ENCODE data around the gene CHTOP. TPM values are rescaled to one million over a fixed set of nuclear protein-coding genes. Genes with fewer than 3 reads are reported as not detected.

Gene CHTOP
- total and polyA plus RNA-seq, 2 of the 13 experiments (the other 11 are each of a cell fraction or from before 2014, with no cell fraction given): 38.0 to 51.9 TPM

DNA sequence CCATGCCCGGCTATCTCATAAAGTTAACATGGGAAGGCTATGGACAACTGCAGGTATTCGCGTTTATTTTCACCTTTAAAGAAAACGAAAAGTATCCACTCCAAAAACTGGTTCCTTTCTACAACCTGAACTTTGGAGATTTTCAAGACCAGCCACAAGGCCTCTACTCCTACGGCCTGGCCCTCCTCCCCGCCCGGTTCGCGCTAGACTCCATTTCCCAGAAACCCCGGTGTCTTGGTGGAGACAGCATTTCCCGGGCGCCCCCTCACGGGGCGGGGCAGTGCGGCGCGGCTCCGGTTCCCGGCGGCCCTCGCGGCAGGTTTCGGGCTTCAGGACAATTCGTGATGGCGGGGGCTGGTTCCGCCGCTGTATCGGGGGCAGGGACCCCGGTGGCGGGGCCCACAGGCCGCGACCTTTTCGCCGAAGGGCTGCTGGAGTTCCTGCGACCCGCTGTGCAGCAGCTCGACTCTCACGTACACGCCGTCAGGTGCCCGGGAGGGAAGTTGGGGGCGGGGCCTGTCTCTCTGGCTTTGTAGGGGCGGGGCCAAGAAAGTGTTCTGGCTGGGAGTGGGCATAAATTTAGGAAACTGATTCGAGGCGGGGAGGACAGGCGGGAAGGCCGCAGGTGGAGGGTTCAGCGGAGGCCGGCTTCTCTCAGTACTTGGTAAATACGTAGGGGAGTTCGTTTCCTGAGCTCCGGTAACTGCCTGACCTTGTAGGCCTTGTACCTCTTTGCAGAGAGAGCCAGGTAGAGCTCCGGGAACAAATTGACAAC, 24.7 kb downstream of the CHTOP start, which contains the start of gene SNAPIN (continued):
- TF ChIP-seq ZNF382 (CRISPR knock-in tag; IDR thresholded peaks at IDR 0.05; ENCODE audit: borderline replicate concordance): no peak
- TF ChIP-seq, protein P1, sequence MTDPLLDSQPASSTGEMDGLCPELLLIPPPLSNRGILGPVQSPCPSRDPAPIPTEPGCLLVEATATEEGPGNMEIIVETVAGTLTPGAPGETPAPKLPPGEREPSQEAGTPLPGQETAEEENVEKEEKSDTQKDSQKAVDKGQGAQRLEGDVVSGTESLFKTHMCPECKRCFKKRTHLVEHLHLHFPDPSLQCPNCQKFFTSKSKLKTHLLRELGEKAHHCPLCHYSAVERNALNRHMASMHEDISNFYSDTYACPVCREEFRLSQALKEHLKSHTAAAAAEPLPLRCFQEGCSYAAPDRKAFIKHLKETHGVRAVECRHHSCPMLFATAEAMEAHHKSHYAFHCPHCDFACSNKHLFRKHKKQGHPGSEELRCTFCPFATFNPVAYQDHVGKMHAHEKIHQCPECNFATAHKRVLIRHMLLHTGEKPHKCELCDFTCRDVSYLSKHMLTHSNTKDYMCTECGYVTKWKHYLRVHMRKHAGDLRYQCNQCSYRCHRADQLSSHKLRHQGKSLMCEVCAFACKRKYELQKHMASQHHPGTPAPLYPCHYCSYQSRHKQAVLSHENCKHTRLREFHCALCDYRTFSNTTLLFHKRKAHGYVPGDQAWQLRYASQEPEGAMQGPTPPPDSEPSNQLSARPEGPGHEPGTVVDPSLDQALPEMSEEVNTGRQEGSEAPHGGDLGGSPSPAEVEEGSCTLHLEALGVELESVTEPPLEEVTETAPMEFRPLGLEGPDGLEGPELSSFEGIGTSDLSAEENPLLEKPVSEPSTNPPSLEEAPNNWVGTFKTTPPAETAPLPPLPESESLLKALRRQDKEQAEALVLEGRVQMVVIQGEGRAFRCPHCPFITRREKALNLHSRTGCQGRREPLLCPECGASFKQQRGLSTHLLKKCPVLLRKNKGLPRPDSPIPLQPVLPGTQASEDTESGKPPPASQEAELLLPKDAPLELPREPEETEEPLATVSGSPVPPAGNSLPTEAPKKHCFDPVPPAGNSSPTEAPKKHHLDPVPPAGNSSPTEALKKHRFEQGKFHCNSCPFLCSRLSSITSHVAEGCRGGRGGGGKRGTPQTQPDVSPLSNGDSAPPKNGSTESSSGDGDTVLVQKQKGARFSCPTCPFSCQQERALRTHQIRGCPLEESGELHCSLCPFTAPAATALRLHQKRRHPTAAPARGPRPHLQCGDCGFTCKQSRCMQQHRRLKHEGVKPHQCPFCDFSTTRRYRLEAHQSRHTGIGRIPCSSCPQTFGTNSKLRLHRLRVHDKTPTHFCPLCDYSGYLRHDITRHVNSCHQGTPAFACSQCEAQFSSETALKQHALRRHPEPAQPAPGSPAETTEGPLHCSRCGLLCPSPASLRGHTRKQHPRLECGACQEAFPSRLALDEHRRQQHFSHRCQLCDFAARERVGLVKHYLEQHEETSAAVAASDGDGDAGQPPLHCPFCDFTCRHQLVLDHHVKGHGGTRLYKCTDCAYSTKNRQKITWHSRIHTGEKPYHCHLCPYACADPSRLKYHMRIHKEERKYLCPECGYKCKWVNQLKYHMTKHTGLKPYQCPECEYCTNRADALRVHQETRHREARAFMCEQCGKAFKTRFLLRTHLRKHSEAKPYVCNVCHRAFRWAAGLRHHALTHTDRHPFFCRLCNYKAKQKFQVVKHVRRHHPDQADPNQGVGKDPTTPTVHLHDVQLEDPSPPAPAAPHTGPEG (CRISPR knock-in tag; IDR thresholded peaks at IDR 0.05): no peak
- TF ChIP-seq, protein P2, sequence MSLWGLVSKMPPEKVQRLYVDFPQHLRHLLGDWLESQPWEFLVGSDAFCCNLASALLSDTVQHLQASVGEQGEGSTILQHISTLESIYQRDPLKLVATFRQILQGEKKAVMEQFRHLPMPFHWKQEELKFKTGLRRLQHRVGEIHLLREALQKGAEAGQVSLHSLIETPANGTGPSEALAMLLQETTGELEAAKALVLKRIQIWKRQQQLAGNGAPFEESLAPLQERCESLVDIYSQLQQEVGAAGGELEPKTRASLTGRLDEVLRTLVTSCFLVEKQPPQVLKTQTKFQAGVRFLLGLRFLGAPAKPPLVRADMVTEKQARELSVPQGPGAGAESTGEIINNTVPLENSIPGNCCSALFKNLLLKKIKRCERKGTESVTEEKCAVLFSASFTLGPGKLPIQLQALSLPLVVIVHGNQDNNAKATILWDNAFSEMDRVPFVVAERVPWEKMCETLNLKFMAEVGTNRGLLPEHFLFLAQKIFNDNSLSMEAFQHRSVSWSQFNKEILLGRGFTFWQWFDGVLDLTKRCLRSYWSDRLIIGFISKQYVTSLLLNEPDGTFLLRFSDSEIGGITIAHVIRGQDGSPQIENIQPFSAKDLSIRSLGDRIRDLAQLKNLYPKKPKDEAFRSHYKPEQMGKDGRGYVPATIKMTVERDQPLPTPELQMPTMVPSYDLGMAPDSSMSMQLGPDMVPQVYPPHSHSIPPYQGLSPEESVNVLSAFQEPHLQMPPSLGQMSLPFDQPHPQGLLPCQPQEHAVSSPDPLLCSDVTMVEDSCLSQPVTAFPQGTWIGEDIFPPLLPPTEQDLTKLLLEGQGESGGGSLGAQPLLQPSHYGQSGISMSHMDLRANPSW (CRISPR knock-in tag; IDR thresholded peaks at IDR 0.05; ENCODE audit: borderline replicate concordance): no peak
- TF ChIP-seq, protein P3, sequence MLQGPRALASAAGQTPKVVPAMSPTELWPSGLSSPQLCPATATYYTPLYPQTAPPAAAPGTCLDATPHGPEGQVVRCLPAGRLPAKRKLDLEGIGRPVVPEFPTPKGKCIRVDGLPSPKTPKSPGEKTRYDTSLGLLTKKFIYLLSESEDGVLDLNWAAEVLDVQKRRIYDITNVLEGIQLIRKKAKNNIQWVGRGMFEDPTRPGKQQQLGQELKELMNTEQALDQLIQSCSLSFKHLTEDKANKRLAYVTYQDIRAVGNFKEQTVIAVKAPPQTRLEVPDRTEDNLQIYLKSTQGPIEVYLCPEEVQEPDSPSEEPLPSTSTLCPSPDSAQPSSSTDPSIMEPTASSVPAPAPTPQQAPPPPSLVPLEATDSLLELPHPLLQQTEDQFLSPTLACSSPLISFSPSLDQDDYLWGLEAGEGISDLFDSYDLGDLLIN (CRISPR knock-in tag; IDR thresholded peaks at IDR 0.05; ENCODE audit: borderline replicate concordance): no peak
- no peak for TF ChIP-seq RNF2 (conservative IDR thresholded peaks at IDR 0.05; ENCODE audit: low read depth)
- TF ChIP-seq MZF1 (CRISPR knock-in tag; IDR thresholded peaks at IDR 0.05; ENCODE audit: borderline replicate concordance): no peak
- no peak for TF ChIP-seq PRMT3 (CRISPR knock-in tag; IDR thresholded peaks at IDR 0.05; ENCODE audit: borderline replicate concordance, low read depth)
- TF ChIP-seq, protein P4, sequence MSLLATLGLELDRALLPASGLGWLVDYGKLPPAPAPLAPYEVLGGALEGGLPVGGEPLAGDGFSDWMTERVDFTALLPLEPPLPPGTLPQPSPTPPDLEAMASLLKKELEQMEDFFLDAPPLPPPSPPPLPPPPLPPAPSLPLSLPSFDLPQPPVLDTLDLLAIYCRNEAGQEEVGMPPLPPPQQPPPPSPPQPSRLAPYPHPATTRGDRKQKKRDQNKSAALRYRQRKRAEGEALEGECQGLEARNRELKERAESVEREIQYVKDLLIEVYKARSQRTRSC (CRISPR knock-in tag; IDR thresholded peaks at IDR 0.05; ENCODE audit: low read depth): no peak
- TF ChIP-seq KLF11 (CRISPR knock-in tag; IDR thresholded peaks at IDR 0.05): no peak
- 0 out of 2 replicates have a peak, but pooled peaks have one; percentile 28 for TF ChIP-seq ZNF136 (CRISPR knock-in tag; IDR thresholded peaks at IDR 0.05; ENCODE audit: low read depth)
- TF ChIP-seq STAT5B (CRISPR knock-in tag; IDR thresholded peaks at IDR 0.05): no peak; the same call in 1 of the 2 replicates
- 0 out of 2 replicates have a peak, but pooled peaks have one; percentile 20 for TF ChIP-seq BRD4 (CRISPR knock-in tag; IDR thresholded peaks at IDR 0.05)
- no peak for TF ChIP-seq NFE2L1 (CRISPR knock-in tag; IDR thresholded peaks at IDR 0.05; ENCODE audit: borderline replicate concordance)
- TF ChIP-seq, protein P5, sequence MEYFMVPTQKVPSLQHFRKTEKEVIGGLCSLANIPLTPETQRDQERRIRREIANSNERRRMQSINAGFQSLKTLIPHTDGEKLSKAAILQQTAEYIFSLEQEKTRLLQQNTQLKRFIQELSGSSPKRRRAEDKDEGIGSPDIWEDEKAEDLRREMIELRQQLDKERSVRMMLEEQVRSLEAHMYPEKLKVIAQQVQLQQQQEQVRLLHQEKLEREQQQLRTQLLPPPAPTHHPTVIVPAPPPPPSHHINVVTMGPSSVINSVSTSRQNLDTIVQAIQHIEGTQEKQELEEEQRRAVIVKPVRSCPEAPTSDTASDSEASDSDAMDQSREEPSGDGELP (IDR thresholded peaks at IDR 0.05; ENCODE audit: borderline replicate concordance, low read depth): 0 out of 2 replicates have a peak, but pooled peaks have one; percentile 16
- TF ChIP-seq, protein P6, sequence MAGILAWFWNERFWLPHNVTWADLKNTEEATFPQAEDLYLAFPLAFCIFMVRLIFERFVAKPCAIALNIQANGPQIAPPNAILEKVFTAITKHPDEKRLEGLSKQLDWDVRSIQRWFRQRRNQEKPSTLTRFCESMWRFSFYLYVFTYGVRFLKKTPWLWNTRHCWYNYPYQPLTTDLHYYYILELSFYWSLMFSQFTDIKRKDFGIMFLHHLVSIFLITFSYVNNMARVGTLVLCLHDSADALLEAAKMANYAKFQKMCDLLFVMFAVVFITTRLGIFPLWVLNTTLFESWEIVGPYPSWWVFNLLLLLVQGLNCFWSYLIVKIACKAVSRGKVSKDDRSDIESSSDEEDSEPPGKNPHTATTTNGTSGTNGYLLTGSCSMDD (CRISPR knock-in tag; IDR thresholded peaks at IDR 0.05): no peak

Data from HepG2 (cell line).